ENCODE data around the gene TARP.
"Not testable (repeated sequence)": the region's sequence is repeated elsewhere in the genome, so short reads cannot be mapped to it uniquely, and the experiment has no call there.

The TARP gene

GRCh38 chr7:38262545-38262944, 10.9 kb downstream of the TARP start:
- no peak for TF ChIP-seq CTCF (IDR thresholded peaks at IDR 0.05)
- intact Hi-C loops (cut with DNase I), result no loop called here
- Histone ChIP-seq H3K27ac (no peak overlapping the region), H3K4me3 (no peak overlapping the region), H3K27me3 (no peaks in the 10 kb centered on the region), H3K4me1 (no peaks in the 10 kb centered on the region), H3K36me3 (no peaks in the 10 kb centered on the region), H3K9me3 (no peaks in the 10 kb centered on the region)
- no peak for DNase-seq (ENCODE audit: low spot score in 2 of 2)

GRCh38 chr7:38262026-38262425, 11.4 kb downstream of the TARP start:
- H3K27me3 ChIP-seq, result not testable (repeated sequence)

GRCh38 chr7:38261601-38262000, 11.8 kb downstream of the TARP start:
- H3K27me3 ChIP-seq; H3K27ac ChIP-seq; DNase-seq (ENCODE audit: low spot score in 2 of 2); H3K9me3 ChIP-seq; H3K4me1 ChIP-seq; H3K4me3 ChIP-seq; intact Hi-C loops (cut with DNase I); H3K36me3 ChIP-seq: not testable (repeated sequence)

More at GRCh38 chr7:38262026-38262425, 11.4 kb downstream of the TARP start:
- H3K4me3 ChIP-seq; DNase-seq (ENCODE audit: low spot score in 2 of 2); H3K27ac ChIP-seq; intact Hi-C loops (cut with DNase I); H3K4me1 ChIP-seq; H3K9me3 ChIP-seq; H3K36me3 ChIP-seq: not testable (repeated sequence)

- intact Hi-C loops (cut with DNase I); H3K4me1 ChIP-seq; H3K4me3 ChIP-seq; H3K9me3 ChIP-seq; H3K27ac ChIP-seq; H3K27me3 ChIP-seq; DNase-seq (ENCODE audit: low spot score in 2 of 2); H3K36me3 ChIP-seq: not testable (repeated sequence)
Measured at GRCh38 chr7:38259157-38259556, 14.3 kb downstream of the TARP start.

GRCh38 chr7:38257350-38257677, 16.1 kb downstream of the TARP start:
- no peak for TF ChIP-seq CTCF (IDR thresholded peaks at IDR 0.05)
- intact Hi-C loops (cut with DNase I), result no loop called here

GRCh38 chr7:38249849-38250248, 23.6 kb downstream of the TARP start:
- H3K36me3 ChIP-seq; H3K27ac ChIP-seq; H3K4me1 ChIP-seq; DNase-seq (ENCODE audit: low spot score in 2 of 2); H3K27me3 ChIP-seq; H3K9me3 ChIP-seq; H3K4me3 ChIP-seq; intact Hi-C loops (cut with DNase I): not testable (repeated sequence)

More at GRCh38 chr7:38257350-38257677, 16.1 kb downstream of the TARP start:
- H3K4me3 ChIP-seq, result no peak overlapping the region
- H3K9me3 ChIP-seq, result no peaks in the 10 kb centered on the region
- no peak for DNase-seq (ENCODE audit: low spot score in 2 of 2)
- no peak overlapping the region for H3K27ac ChIP-seq
- no peaks in the 10 kb centered on the region for H3K27me3 ChIP-seq
- no peaks in the 10 kb centered on the region for H3K4me1 ChIP-seq
- no peaks in the 10 kb centered on the region for H3K36me3 ChIP-seq

GRCh38 chr7:38248069-38248567, 25.3 kb downstream of the TARP start:
- no peak for DNase-seq (ENCODE audit: low spot score in 2 of 2)
- intact Hi-C loops (cut with DNase I), result no loop called here
- no peaks in the 10 kb centered on the region for H3K27me3 ChIP-seq
- no peak overlapping the region for H3K4me3 ChIP-seq
- TF ChIP-seq CTCF (IDR thresholded peaks at IDR 0.05), result no peak
- H3K4me1 ChIP-seq, result no peaks in the 10 kb centered on the region
- H3K9me3 ChIP-seq, result no peaks in the 10 kb centered on the region
- H3K36me3 ChIP-seq, result no peaks in the 10 kb centered on the region
- H3K27ac ChIP-seq, result no peak overlapping the region

GRCh38 chr7:38245409-38245977, 27.9 kb downstream of the TARP start:
- H3K36me3 ChIP-seq, result no peaks in the 10 kb centered on the region

More at GRCh38 chr7:38245409-38245977, 27.9 kb downstream of the TARP start:
- H3K27me3 ChIP-seq, result no peaks in the 10 kb centered on the region
- H3K4me1 ChIP-seq, result no peaks in the 10 kb centered on the region
- intact Hi-C loops (cut with DNase I), result no loop called here
- H3K27ac ChIP-seq, result no peak overlapping the region
- no peak for DNase-seq (ENCODE audit: low spot score in 2 of 2)
- H3K4me3 ChIP-seq, result no peak overlapping the region
- H3K9me3 ChIP-seq, result no peaks in the 10 kb centered on the region
- TF ChIP-seq CTCF (IDR thresholded peaks at IDR 0.05), result no peak
